Measurements from ENCODE around the gene SPATC1L.

Gene SPATC1L

DNA sequence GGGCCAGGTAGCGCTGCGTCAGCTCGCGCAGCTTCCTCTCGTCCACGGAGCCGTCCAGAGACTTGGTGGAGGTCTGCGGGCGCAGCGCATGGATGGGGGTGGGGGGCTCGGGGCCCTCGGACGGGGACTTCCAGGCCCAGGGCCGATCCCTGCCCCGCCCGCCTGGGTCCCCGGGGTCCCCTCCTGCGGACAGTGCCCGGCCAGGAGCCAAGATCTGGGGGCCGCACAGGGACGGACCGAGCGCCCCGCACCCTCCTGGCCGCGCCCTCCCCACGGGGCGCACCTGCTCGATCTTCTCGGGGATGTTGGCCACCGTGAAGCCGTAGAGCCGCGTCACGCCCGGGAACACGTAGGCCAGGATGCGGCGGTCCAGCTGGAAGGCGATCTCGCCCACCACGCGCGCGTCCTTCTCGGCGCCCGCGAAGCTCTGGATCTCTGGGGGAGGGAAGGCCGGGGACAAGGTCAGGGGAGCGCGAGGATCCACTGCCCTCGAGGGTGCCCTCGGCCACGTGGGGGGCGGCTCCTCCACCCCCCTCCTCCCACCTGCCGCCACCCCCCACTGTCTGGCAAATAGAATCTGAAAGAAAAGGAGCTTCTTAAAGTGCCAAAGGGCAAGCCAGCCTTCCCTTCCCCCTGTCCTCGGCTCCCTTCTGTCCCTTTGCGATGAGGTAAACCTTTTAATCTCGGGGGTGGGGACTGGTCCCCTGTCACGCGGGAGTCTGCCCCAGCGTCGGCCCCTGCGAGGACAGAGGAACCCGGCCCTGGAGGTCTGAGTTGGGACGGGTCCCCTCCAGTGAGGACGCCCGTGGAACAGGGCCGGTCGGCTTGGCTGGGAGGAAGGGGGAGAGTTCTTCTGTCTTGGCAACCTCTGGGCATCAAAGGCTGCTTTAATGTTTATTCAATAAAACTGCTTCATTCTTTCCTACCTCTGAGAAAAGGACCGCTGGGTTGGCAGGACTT is 22.3 kb downstream of the SPATC1L start:
- no peak for DNase-seq (ENCODE audit: low spot score)

DNA sequence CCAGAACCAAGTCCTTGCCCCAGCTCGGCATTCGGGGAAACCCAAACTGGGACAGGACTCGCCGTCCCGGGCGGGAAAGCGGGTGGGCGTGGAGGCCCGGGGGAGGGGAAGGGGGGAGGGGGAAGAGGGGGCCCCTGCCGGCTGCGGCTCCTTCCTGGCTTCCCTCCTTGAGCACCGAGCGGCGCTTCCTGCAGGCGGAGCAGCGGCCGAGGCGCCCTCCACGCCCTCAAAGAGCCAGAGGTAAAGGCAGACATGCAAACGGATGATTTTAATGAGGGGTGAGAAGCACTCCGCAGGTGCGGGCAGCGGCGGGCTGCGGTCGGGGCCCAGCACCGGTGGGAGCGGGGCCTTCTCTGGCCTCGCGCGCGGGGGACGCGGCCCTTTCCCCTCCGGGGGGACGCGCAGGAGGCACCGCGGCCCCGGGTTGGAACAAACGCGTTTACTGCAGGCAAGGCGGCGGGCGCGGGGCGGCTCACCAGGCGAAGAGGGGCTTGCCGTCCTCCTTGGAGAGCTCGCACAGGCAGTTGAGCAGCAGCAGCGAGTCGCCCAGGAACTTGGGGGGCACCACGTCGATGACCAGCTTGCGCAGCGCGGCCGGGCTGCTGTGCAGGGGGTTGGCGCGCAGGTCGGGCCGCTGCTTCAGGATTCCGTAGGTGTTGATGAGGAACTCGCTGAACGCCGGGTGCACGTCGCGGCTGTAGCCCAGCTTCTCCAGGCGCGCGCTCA is 23.2 kb downstream of the SPATC1L start:
- no peak for DNase-seq (ENCODE audit: low spot score)

DNA sequence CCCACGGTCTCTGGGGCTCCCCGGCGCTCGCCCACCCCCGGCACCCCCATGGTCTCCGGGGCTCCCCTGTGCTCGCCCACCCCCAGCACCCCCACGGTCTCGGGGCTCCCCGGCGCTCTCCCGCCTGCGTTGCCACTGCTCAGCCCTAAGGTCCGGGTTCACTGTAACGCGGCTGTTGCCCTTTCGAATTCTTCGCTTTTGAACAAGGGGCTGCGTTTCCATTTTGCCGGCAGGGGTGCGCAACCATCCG is 23.7 kb downstream of the SPATC1L start:
- DNase-seq (ENCODE audit: low spot score) = no peak

DNA sequence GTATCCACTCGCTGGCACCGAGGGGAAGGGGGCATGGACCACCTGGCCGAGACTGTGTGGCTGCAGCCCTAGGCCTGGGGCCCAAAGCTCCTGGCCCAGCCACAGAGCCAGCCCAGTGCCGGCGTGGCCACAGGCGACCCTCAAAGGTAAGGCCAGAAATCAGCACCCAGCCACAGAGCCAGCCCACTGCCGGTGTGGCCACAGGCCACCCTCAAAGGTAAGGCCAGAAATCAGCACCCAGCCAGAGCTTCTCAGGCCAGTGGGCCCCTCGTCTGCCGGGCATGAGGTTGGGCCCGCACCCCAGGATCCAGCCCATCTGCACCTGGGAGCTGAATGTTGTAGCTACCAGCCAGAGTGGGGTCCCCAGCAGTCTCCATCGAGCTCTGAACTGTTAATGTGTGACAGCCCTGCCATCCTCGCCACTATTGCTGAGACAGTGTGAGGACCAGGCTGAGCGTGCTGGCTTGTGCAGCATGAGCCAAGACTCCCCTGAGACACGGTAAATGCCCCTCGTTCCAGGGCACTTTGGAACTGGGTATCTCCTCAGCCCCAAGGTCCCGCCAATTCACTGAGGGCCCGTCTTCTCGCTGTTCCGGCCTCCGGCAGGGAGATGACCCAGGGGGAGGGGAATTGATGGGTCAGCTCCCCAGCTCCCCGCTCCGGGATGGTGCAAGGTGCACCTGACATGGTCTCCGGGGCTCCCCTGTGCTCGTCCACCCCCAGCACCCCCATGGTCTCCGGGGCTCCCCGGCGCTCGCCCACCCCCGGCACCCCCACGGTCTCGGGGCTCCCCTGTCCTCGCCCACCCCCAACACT is 24.2 kb downstream of the SPATC1L start:
- no peak for DNase-seq (ENCODE audit: low spot score)

DNA sequence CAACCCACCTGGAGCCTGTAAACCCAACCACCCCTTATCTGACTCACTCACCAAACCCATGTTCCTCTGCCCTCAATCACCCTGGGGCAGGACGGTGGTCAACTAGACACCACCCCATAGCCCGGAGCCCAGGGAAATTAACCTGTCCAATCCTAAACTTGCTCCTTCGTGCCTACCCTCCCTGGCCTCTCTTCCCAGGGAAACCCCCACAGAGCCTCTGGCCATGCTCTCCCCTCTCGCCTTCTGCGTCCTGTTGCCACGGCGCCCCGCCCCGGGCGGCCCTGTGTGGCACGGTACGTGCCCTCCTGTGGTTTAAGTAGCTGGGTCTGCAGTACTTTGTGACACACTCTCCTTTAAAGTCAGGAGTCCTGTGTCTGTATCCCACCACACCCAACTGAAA is 24.9 kb downstream of the SPATC1L start:
- no peak for DNase-seq (ENCODE audit: low spot score)

DNA sequence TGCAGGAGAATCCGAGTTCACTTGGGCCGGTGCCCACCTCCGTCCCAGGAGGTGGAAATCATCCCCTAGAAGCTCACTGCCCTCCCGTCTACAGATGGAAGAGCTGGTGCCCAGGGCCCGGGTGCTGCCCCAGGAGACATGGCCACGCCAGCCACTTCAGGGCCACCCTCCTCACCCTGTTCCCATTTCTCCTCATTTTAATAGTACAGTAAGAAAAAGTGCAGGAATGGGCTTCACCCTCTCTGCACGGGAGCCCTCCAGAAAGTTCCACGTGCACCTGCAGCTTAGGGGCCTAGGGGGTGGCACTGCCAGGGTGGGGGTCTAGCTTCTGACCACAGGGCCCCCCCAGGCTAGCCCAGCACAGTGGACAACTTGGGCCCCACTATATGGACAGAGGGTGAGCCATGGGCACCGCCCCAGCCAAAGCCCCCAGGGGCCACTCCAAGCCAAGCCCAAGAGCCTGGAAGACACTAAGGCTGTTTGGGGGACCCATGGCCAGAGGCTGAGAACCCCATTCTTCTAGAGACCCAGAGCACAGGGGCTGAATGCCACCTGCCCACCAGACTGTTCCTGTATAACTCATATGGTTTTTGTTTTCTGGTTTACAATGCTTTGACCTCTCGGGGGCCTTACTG is 25.5 kb downstream of the SPATC1L start:
- no peak for DNase-seq (ENCODE audit: low spot score)

DNA sequence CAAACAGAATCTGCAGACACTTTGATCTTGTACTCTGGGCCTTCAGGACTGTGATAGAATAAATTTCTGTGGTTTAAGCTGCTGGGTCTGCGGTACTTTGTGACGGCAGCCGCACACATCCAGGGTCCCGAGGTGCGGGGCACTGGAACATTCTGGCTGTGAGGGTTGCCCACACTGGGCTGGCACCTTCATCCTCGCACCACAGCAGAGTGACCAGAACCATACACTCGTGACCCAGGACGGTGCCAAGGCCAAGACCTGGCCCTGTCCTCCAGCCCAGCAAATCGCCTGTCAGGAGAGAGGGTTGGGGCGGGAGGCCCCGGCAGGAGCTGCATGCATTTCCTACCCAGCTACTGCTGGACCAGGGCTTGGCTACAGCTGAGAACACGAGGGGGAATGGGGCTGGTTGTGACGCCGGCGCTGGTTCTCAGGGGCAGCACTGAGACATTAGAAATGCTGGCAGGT is 26.2 kb downstream of the SPATC1L start:
- no peak for DNase-seq (ENCODE audit: low spot score)

DNA sequence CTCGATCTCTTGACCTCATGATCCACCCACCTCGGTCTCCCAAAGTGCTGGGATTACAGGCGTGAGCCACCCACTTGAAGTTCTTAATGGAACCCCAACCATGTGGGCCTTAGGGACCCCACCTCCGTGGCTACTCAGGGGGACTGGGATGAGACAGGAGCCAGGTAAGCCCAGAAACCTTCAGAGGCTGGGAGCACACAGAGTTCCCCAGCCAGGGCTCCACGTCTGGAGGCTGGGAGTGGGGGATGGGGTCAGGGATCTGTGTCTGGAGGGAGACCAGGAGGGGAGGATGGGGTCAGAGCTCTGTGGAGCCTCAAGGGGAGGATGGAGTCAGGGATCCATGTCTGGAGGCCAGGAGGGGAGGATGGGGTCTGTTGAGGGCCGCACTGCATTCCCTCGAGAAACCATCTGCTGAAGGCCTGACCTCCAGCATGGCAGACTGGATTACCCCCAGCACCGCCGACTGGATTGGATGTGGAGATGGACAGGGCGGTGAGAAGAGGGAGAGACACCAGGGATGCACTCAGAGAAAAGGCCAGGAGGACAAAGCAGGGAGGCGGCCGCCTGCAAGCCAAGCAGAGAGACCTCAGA is 26.8 kb downstream of the SPATC1L start:
- DNase-seq (ENCODE audit: low spot score) = no peak

DNA sequence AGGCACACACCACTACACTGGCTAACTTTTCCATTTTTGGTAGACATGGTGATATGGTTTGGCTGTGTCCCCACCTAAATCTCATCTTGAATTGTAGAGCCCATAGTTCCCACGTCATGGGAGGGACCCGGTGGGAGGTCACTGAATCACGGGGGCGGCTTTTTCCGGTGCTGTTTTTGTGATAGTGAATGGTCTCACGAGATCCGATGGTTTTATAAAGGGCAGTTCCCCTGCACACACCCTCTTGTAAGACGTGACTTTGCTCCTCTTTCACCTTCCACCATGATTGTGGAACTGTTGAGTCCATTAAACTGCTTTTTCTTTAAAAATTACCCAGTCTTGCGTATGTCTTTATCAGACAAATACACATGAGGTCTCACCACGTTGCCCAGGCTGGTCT is 27.6 kb downstream of the SPATC1L start:
- no peak for DNase-seq (ENCODE audit: low spot score)

DNA sequence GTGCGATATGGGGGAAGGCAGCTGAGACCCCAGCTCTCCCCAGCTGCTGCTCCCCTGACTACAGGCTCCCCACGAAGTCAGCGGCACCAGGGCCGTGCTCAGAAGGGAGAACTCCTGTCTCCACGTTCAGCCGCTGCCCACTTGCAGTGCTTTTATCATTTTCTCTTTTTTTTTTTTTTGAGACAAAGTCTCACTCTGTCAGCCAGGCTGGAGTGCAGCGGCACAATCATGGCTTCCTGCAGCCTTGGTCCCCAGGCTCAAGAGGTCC is 27.9 kb downstream of the SPATC1L start:
- DNase-seq (ENCODE audit: low spot score) = no peak

DNA sequence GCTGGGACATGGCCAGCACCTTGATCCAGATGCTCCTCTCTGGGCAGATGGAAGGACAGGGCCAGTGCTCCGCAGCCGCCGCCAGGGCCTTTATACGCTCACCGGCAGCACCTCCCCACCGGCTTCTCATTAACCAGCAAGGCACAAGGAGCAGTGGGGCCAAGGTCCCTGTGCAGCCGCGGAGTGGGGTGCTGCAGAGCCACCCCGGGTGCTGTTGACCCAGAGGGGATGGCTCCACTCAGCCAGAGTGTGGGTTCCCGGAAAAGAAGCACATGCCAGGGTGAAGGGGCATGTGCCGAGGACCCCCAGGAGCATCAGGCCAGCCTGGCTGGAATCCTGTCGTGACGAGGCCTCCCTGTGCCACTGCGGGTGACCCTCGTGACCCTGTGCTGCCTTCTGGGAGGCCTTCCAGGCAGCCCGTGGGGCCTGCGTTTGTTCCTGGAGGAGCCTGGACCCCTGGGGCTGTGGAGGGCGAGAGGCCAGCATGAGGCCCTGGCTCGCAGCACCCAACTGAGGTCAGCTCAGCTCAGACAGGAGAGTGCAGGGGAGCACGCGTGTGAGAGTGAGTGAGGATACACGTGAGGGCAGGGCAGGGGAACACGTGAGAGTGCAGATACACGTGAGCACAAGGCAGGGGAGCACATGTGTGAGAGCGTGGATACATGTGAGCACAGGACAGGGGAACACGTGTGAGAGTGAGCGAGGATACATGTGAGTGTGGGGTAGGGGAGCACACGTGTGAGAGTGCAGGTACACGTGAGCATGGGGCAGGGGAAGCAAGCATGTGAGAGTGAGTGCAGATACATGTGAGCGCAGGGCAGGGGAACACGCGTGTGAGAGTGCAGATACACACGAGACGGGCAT is 28.5 kb downstream of the SPATC1L start, which contains the start of gene FTCD:
Gene FTCD, minus strand, starts transcription at position 66 of the 864 bp plus-strand sequence. Its CDS starts 56 bp downstream, at position 10.
- no peak for DNase-seq (ENCODE audit: low spot score)

DNA sequence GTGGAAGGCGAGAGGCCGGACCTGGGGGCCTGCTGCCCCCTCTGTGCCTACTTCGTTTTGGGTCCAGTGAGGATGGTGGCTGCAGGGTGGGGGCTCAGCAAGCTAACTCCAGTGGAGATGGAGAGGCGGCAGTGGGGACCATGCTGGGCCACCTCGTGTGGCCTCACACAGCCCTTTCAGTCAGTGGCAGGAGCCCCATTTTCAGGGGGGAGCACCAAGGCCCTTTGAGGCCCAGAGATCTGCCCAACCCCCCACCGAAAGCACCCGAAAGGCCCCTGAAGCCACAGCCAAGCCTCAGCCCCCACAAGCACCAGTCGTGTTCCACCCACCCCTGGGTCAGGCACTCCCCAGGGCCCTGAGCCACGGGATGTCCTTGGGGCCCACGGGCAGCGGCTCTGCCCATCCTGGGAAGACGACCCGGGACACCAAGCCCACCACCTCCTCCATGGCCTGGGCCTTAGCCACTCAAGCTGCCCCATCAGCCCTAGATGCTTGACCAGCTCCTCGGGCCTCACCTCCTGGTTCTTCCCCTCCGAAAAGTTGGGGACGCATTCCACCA is 29.2 kb downstream of the SPATC1L start:
- no peak for DNase-seq (ENCODE audit: low spot score)

DNA sequence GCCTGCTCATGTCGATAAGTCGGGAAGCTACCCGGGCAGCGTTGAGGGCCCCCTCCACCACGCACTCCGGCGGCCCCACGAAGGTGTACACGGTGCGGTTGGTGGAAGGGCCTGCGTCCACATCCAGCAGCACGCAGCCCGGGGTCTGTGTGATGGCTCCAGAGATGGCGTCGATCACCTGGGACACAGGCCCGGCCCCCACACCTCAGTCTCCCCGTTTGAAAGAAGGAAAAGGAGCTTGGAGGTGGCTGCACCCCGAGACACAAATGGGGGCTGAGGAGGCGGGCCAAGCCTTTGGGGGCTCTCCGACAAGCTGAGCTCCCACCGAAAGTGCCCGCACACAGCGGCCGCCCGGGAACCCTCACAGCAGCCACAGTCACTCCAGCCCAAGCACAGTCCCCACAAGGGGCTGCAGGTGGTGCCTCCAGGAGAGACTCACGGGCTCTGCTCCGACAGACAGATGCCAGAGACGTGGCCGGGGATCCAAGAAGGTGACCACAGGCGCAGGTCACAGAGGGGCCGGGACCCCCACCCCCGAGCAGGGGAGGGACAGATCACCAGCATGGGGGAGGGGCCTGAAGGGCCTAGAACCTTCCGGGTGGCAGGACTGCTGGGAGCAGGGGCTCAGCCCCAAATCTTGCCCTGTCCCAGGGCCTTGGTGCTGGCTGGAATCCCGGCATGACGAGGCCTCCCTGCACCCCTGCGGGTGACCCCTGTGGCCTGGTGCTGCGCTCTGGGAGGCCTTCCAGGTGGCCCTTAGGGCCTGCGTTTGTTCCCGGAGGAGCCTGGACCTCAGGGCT is 29.9 kb downstream of the SPATC1L start:
- no peak for DNase-seq (ENCODE audit: low spot score)

DNA sequence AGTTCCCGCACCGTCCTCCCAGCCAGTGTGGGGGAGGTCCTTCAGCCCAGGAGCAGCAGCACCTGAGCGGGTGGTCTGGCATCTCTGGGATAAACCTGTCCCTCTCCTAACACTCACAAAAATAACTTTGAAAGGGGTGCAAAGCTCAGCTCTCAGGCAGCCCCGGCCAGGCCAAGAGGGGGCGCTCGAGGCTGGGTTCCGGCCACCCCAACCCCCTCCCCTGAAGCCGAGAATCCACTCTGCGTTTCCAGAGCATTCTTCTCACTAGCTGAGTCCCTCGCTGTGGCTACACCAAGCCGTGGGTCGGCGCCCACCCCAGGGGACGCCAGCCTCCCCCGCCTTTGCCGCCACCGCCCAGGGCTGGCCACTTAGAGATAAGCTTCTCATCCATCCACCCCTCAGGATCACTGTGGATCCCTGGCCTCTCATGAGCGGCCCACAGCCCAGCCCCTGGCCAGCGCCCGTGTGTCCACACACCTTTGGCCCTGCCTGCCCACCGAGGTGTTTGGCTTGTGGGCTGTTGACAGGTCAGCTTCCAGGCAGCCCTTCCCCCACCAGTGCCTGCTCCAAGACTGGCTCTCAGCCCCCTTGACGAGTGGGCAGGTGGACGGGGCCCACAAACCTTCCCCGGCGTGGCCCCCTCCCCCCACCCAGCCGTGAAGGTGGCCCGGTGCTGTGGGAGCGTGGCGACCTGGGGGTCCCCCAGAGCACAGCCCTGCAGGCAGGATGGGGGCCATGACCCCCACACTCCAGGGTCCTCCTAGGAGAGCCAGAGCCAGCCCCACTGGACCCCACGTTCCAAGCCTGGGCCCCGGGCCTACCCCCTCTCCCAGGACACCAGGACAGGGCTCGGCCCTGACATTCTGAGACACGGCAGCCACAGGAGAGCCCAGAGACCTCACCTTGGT is 30.8 kb downstream of the SPATC1L start:
- peak; percentile 87 for DNase-seq (ENCODE audit: low spot score)

DNA sequence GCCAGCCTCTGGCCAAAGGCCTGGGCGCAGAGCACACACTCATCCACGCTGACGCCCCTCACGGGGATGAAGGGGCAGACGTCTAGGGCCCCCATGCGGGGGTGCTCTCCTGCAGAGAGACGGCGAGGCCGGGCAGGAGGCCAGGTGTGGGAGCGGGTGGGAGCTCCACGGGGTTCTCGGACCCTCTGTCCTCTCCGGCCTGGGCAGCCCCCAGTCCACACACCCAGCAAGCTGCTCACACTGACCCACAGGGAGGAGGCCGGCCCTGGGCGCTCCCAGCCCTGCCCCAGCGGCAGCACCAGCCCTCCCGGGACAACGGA is 31.4 kb downstream of the SPATC1L start:
- no peak for DNase-seq (ENCODE audit: low spot score)

DNA sequence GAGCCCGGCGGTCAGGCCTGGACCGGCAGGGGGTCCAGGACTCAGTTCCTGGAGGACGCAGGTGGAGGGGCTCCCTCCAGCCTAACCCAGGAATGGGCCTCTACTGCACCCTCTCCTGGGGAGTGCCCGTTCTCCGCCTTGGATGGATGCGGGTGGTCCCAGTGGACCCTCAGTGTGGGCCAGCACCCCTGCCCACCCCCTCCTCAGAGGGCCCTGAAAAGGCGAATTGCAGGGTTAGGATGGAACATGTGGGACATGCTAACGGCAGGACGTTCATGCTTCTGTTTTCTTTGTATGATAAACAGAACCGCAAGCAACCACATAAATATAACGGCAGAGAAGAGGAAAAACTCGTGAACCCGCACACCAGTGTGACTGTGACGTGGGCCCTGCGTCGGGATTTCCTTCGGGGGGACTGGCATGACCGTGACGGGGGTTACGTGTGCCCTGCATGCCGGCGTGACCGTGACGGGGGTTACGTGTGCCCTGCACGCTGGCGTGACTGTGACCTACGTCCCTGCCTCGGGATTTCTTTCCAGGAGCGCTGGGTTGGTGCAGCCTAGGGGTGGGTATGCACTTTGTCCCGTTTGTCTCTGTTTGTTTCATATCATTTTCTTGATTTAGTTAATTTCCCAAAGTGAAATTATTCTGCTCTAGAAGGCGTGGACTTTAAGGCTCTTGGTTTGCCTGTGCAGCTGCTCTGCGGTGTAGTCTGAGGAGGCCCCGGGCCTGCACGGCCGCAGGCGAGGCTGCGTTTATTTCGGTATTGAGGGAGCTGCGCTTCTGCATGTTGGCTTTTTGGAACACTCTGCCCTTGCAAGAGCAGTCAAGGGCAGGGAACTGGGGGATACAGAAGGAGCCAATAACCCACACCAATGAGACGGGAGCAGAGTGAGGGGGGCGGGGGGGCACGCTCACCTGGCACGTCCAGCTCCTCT is 32.0 kb downstream of the SPATC1L start:
- no peak for DNase-seq (ENCODE audit: low spot score)

DNA sequence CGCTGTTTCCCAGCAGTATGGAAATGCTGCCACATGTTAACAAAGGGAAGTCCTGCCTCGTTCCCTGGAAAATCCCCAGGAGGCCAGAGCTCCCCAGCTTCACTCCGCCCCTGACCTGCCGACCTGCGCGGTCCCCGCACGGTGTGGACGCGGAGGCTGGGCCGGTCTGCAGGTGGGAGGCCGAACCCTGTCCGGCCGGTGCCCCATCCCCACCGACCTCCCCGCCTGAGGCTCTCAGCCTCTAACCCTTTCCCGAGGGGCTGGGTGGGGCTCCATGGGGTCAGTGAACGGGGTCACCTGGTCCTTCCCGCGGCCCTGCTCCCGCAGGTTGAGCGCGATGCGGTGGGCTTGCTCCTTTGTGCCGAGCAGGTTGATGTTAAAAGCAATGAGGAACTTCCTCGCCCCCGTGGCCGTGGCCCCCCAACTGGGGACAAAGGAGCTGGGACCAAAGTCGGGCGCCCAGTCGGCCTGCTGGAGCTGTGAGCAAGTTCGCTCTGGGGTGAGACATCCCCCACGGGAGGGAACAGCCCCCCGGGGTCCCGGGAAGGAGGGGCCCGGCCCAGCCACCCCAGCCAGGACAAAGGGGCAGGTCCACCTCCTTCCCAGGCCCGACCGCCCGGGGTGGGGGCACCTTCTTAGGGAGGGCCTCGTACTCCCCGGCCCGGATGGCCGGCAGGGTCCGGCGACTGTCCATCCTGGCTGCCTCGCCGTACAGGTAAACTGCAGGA is 32.8 kb downstream of the SPATC1L start:
- no peak for DNase-seq (ENCODE audit: low spot score)
